ENCODE measurements around the gene NR0B2.

- TF ChIP-seq EP300 (IDR thresholded peaks at IDR 0.05; ENCODE audit: borderline replicate concordance) (no peak), TCF12 (IDR thresholded peaks at IDR 0.05; ENCODE audit: low read depth) (no peak), TEAD4 (IDR thresholded peaks at IDR 0.05) (no peak), CEBPB (IDR thresholded peaks at IDR 0.05) (no peak), RAD21 (IDR thresholded peaks at IDR 0.05; ENCODE audit: low read depth) (no peak), TAF1 (IDR thresholded peaks at IDR 0.05; ENCODE audit: low read depth) (no peak), CREB1 (IDR thresholded peaks at IDR 0.05; ENCODE audit: low read depth) (no peak)
Observed at GRCh38 chr1:26957306-26957705, 43.5 kb upstream of the NR0B2 start.

Measured in Ishikawa (cell line).